NCI-H2029 treated with DMSO at 0.1 percent for 48 hours (cell line): ENCODE measurements around the gene CCDC192.
"Not testable (repeated sequence)": the region's sequence is repeated elsewhere in the genome, so short reads cannot be mapped to it uniquely, and the experiment has no call there.

Experiments
- DNase-seq: peaks from one replicate; lab custom pipeline; 2025; lab: John Stamatoyannopoulos, UW

Gene CCDC192

DNA sequence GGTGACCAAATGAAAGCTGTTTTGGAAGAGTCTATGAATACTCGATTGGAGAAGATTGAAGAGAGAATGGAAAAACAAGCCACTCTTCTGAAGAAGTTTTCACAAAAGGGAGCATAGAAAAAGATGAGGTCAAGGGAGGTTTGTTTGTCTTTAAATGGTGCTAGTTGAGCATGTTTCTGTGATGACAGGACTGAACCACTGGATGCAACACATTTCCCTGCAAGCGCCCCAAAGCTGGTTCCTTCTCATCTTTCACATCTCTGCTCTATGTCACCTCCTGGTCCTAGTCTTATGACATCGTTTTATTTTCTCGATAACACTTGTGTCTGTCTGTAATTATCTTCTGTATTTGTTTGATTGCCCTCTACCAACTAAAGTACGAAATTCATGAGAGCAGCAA, 3.8 kb upstream of the CCDC192 start:
- DNase-seq, result no peak

DNA sequence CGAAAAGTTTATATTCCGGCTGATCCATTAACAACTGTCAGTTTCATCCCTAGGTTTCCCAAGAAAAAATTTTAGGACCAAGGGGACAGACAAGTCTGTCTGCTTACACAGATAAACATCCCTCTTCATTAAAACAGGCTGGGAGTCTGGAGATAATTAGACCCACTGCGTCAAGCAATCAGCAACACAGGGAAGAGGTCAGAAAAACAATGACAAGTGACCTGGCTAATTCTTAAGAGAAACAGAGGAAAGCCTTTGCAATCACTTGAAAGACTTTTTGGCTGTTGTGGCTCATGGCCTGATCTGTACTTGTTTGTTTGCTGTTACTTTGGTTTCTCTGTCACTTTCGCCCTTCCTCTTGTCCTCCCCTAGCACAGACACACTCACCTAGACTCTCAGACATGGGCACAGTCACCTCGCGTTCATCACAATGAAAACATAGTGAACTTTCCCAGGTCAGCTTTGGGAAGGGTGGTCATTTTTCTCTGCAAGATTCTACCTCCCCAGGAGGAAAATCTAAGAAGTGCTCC, 2.9 kb upstream of the CCDC192 start:
- DNase-seq, result no peak

DNA sequence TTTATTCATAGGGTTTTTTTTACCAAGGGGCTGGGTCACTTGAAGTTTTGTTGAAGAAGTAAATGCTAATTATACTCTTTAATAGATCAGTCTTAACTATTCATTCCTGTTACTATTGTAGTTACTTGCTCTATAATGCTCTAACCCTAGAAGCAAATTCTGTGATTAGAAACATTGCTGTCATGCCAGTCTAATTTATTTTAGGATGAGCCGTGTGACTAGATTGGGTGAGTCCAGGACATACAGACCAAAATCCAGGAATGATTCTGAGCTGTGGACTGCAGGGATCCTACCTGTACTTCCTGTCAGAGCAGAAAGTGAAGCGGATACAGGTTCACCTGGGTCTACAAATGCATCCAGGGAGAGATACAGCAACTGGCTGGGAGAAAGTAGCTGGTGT, 757 bp upstream of the CCDC192 start:
- no peak for DNase-seq

DNA sequence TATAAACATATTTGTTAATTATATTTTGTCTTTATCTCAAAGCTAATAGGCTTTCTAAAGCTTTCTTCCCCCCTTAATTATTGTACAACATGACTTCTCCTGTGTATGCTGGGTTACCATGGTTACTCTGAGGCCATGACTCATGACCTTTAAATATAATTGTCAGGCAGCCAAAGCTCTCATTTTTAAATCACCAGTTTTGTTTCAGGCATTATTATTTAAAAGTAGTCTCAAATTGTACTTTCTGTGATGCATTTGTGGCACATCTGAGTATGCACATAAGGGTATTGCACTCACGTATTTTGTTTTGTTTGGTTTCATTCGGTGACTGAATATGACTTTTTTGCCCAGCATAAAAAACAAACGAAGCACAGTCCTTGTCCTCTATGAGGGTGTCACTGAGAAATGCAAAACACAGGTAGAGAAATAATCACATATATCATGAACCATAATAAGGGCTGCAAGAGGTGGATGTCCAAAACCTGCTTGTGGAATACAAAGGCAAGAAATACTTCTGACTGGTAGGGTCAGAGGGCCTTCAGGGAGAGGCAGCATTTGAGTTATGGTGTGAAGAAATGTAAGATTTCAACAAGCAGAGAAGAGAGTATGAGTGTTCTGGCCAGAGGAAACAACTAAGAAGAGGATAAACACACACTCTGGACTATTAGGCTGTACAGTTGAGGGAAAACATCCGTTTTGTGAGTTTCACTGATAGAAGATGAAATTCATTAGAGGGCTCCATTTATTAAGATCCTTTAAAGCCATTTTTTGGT, 2.1 kb downstream of the CCDC192 start:
- no peak for DNase-seq

DNA sequence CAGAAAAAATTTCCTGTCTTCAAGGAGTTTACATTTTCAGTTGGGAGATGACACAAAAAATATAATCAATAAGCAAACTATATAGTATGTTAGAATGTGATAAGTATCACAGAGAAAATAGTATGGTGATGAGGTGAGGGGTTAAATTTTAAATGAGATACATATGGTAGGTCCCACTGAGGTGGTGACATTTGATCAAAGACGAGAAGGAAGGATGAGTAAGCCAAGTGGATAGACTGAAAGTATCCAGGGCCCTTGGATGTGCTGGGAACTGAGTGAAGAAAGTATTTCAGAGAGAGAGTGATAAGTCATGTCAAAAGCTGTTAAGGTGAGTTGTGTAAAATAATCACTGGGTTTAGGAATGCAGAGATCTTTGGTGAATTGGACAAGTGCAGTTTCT, 3.5 kb downstream of the CCDC192 start:
- no peak for DNase-seq

DNA sequence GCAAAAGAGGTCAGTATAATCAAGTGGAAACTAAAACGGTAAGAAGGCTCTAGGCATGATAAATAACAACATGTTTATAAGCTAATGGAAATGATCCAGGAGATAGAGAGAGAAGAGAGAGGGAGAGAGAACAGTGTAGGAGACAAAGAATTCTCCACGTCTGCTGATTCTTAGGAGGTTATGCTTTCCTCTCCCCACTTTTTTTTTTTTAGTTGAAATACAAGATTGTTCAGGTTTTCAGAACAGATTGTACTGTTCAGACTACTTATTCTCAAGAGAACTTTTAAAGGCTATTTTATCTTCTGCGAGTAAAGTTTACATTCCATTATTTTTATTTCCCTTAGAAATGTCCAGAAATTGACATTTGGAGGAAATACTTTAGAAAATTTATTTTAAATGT, 4.0 kb downstream of the CCDC192 start:
- no peak for DNase-seq

DNA sequence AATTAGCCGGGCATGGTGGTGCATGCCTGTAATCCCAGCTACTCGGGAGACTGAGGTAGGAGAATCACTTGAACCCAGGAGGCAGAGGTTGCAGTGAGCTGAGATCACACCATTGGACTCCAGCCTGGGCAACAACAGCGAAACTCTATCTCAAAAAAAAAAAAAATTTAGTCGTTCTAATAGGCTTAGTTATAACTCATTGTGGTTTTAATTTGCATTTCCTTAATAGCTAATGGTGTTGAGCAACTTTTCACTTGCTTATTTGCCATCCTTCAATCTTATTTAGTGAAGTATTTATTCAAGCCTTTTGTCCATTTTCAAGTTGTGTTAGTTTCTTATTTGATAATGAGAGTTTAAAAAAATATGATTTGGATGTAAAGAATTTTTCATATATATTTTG, 9.9 kb downstream of the CCDC192 start:
- not testable (repeated sequence) for DNase-seq

DNA sequence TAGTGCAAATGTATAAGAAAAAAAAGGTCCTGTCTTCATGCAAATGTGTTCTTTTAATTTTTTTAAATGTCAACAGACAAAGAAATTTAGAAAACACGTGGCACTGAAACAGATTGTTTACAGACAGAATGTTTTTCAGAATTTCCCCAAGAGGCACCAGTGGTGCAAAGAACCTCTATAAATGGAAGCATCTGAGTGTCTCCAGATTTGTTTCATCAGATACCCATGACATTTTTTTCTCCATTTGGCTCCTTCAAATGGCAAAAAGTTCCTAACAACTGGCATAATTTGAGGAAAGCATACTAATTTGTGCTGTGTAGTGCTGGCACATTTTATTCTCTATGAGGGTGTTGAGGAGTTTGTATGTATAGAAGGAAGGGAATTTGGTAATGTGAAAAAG, 15.0 kb downstream of the CCDC192 start:
- DNase-seq, result no peak

DNA sequence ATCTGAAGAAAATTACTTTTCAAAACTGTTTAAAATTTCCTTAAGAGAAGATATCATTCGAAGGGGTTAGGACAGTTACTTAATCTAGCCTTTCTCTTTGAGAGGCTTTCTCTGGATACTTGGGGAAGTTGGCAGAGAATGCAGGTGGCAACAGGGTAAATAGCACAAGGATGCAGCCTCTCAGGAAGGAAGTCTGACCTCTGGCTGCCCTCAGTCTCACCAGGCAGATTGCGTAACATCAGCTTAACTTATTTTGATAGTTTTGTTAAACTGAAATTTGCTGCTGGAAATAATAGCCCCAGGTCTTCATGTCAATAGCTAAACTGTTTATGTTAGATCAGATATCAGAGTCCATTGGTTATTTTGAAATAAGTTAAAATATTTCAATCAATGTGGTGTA, 20.4 kb downstream of the CCDC192 start:
- DNase-seq, result no peak

DNA sequence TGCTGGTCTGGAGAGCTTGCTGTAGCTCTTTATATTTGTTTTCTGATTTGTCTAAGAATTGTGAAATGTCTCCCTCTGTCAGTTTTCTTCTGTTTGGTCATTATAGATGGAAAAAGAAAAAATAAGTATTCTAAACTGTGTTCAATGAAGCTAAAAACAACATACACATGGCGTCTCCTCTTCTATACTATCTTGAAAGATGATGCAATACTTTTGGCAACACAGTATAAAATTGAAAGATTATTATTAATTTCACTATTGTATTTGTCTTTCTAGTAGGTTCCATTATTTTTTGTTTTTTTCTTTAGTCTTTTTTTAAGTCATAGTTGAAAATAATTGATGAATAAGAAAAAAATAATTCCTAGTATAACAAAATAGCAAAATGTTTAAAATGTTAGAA, 22.5 kb downstream of the CCDC192 start:
- no peak for DNase-seq

DNA sequence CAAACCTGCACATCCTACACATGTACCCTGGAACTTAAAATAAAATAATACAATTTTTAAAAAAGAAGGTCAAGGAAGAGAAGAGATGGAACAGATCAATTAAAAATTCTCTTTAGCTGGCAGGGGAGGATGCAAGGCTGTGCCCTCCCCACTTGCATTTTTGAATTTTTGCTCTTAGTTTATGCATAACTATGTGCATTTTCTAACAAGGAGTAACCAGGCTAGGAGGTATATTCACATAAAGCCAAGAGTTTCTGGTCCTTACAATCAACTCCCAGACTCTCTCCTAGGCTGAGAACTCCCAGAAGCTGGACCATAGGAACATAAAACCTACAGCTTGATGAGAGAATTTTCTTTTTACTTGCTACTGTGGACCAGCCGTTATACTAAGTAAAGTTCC, 29.8 kb downstream of the CCDC192 start:
- no peak for DNase-seq

DNA sequence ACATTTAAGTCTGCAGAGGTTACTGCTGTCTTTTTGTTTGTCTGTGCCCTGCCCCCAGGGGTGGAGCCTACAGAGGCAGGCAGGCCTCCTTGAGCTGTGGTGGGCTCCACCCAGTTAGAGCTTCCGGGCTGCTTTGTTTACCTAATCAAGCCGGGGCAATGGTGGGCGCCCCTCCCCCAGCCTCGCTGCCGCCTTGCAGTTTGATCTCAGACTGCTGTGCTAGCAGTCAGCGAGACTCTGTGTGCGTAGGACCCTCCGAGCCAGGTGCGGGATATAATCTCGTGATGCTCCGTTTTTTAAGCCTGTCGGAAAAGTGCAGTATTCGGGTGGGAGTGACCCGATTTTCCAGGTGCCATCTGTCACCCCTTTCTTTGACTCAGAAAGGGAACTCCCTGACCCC, 36.2 kb downstream of the CCDC192 start:
- DNase-seq, result not testable (repeated sequence)

DNA sequence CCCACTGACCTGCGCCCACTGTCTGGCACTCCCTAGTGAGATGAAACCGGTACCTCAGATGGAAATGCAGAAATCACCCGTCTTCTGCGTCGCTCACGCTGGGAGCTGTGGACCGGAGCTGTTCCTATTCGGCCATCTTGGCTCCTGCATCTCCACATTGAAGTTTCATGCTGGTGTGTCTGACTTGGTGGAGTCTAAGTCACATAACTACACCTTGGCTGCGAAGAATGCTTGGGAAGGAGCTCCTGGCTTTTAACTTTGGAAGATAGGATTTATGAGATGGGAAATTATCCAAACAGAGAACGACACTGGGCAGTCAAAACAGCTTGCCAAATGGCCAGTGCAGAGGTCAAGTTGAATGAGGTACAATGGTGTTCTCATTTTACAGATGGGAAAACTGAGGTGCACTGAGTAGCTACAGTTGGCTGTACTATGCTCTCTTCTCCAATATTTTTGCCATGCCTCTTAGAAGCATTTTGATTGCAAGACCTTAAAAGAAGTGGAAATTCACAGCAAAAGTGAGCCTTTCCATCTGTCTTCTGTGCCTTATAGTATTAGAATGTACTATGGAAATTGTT, 36.7 kb downstream of the CCDC192 start:
- DNase-seq, result no peak

DNA sequence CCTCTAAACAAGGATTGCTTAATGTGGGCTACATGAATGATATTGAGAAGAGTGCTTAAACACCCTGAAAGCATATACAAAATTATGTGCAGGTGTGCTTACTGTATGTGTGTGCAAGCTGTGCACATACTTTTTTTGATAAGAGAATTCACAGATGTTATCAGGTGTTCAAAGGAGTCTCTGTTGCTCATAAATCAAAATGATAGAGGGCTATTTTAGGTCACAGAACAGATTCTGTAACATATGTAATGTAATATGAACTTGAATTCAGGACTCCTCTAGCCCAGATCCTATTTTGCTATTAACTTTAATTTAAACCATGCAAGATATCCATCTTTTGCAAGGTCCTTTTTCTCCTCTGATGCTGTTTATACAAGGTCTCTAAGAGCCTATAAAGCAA, 38.2 kb downstream of the CCDC192 start:
- DNase-seq, result no peak

DNA sequence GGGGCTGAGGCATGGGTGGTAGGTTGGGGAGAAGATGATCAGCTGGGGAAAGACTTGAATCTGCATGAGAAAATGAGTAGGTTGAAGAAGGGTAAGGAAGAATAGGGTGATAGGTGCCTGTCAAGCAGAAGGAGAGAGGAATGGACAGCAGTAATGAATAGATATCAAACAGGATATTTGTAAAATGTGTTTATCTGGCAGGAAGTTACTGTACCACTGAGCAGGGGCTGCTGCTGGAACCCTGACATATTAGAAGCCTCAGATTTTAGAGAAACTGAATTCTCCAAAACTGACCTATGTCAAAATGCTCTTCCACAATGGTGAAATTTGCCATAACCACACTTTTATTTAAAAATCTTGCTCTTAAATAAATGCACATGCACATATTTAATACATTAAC, 41.0 kb downstream of the CCDC192 start:
- DNase-seq, result no peak

DNA sequence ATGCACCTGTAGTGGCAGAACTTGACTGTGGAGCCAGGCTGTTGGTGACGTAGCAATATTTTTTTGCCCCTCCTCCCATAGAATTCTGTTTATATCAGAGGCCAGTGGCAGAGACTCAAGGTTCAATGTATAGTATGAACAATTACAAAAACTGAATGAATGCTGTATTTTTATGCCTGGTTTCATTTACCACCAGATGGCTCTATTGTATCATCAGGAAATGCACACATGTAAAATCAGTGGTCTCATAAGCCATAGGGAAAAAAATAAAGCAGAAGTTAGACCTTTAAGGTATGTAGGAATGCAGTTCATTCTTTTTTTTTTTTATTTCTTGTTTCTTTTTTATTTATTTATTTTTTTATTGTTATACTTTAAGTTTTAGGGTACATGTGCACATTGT, 43.6 kb downstream of the CCDC192 start:
- DNase-seq, result no peak

DNA sequence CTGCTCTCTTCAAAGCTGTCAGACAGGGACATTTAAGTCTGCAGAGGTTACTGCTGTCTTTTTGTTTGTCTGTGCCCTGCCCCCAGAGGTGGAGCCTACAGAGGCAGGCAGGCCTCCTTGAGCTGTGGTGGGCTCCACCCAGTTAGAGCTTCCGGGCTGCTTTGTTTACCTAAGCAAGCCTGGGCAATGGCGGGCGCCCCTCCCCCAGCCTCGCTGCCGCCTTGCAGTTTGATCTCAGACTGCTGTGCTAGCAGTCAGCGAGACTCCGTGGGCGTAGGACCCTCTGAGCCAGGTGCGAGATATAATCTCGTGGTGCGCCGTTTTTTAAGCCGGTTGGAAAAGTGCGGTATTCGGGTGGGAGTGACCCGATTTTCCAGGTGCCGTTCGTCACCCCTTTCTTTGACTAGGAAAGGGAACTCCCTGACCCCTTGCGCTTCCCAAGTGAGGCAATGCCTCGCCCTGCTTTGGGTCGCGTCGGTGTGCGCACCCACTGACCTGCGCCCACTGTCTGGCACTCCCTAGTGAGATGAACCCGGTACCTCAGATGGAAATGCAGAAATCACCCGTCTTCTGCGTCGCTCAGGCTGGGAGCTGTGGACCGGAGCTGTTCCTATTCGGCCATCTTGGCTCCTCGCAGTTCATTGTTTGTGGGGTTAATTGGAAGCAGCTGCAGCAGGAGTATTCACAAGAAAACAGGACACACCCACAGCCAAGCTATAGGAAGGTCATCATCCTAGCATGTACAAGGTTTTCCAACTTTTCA, 49.5 kb downstream of the CCDC192 start:
- not testable (repeated sequence) for DNase-seq

DNA sequence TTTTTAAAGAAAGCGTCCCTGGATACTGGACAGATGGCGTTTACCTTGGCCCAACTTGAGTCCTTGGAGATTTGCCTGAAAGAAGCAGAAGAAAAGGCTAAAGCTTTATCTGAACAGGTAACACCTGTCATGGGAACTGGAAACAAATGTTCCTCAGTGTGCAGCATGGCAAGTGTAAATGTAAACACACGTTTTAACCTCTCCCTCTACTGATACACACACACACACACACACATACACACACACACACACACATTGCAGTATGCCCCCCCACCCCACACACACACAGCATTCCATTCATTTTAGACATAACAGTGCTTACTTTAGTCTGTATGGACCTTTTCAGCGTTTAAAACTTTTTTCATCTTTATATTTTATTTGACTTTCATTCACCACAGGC, 51.1 kb downstream of the CCDC192 start:
- no peak for DNase-seq

DNA sequence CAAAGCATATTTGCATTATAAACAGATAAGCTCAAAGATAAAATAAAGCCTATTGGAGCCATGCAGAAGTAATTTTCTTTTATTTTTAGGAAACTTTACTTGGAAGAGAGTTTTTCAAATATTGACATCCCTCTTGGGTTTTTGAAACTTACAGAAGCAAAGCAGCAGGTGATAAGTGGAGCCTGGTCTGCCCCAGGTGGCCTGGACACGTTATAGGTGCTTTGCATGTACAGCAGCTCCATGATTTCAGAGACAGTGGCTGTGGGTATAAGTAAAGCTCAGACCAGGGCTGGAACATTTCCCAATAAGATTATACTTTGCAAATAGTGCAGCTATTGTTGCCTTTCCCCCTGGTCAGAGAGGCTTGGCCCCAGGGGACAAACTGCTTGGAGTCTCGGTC, 51.5 kb downstream of the CCDC192 start:
- DNase-seq, result no peak

DNA sequence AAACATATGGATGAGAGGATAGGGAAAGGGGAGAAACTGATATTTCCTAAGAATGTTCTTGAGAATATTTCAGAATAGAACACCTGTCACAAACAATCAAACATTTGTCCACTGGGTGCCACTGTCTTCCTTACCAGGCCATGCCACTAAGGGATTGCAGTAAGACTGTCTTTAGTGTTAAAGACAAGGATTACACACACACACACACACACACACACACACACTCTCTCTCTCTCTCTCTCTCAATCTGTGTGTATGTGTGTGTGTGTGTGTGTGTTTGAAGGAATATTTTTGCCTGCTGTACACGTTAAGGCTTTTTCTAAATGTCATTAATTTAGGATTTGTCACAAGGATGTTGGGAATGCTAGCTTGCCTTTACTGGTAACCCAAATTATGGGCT, 54.4 kb downstream of the CCDC192 start:
- DNase-seq, result no peak

DNA sequence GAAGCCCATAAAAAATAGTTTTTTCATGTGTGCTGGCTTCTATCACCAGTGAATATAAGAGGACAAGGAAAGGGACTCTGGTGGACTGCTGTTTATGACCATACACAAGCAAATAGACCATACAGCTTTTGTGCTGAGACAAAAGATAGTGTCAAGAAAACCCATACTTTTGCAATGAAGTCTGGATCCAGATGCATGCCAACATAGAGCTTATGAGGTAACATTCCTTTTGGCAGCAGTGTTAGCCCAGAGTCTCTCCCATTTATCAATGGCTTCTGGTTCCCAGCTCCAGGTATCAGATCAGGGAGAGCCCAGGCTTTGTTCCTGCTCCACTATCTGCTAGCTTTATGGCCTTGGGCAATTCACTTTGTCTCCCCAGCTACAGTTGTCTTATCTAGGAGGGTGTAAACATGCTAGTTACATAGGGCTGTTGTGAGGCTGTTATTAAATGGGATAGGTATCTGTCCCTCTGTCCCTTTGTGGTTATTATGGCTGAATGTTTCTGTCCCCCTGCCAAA, 55.6 kb downstream of the CCDC192 start:
- DNase-seq, result no peak

DNA sequence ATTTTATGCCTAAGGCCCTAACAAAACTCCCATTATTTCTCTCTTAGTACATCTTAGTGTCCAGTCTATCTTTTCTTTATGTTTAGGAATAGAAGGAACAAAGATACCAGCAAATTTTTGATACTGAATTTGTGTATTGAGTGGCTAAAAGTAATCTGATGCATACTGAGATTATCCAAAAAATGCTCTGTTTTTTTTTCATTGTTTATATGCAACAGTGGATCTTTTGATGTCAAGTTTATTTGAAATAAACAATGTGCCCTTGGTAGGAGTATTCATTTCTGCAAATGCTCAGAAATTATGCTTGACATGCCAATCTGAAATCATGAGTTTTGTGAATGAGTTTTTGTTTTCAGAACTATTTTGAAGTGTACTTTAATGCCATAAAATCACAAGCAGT, 58.7 kb downstream of the CCDC192 start:
- DNase-seq, result no peak

DNA sequence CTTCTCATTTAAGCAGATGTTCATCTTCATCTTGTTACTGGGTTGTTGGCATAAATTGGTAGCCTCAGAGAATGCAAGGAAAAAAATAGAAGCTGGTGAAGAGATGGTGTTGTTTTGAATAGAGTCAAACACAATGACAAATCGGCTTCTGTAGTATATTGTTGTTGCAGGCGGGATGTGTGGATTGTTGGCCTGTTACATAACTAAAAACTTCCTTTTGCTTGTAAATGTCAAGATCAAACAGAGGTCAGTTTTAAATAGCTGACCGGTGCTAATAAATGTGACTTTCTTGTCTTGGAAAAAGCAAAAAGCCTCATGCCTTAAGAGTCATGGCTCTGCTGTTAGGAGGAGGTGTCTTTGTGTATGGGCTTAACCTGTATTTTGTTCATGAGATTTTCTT, 59.2 kb downstream of the CCDC192 start:
- DNase-seq, result no peak
